Tibial nerve (tissue), 4 donors: ENCODE results near the gene SPTY2D1. TPM values are rescaled to one million over a fixed set of nuclear protein-coding genes. Genes with fewer than 3 reads are reported as not detected.
"Not testable (repeated sequence)": the region's sequence is repeated elsewhere in the genome, so short reads cannot be mapped to it uniquely, and the experiment has no call there.

Source experiments
- DNase-seq, 2 donors: peaks; one replicate each; pipeline ENCODE4 v3.0.0-alpha.2; 2019; ENCODE audit warnings: low spot score in 2 of 2
- H3K27ac ChIP-seq, 4 donors: fragments of 200-600 bp; sonication (generic) in 3 of 4; one replicate each; pipeline ENCODE4 v1.5.1; 2017 to 2019; ENCODE audit warnings: mild to moderate bottlenecking in 1 of 4
- H3K27me3 ChIP-seq, 2 donors: fragments of 200-600 bp; sonication (generic) in 1 of 2; one replicate each; pipeline versions ENCODE4 v1.5.1 to v1.6.0; 2017 to 2019
- H3K36me3 ChIP-seq, 3 donors: fragments of 200-600 bp; sonication (generic); one replicate each; pipeline ENCODE4 v1.5.1; 2018 to 2019
- H3K4me1 ChIP-seq, 4 donors: fragments of 200-600 bp; sonication (generic) in 3 of 4; one replicate each; pipeline ENCODE4 v1.5.1; 2017 to 2019
- H3K4me3 ChIP-seq, 4 donors: fragments of 200-600 bp; sonication (generic) in 3 of 4; one replicate each; pipeline ENCODE4 v1.5.1; 2017 to 2019; ENCODE audit warnings: mild to moderate bottlenecking in 1 of 4, moderate library complexity in 1 of 4
- H3K9me3 ChIP-seq, 4 donors: fragments of 200-600 bp; sonication (generic) in 3 of 4; one replicate each; pipeline ENCODE4 v1.5.1; 2017 to 2019
- CTCF ChIP-seq, 5 experiments: fragments of 200-600 bp in 3 of 5; fragments of 450-650 bp in 2 of 5; sonication (generic) in 3 of 5; IDR thresholded peaks; one replicate each; pipeline ENCODE4 v1.5.1; 2016 to 2019; ENCODE audit warnings: antibody characterized with exemption in 5 of 5, mild to moderate bottlenecking in 3 of 5, moderate library complexity in 2 of 5
- EP300 ChIP-seq, 2 donors: sonication (generic); formaldehyde crosslinking; IDR thresholded peaks; one replicate each; pipeline ENCODE4 v1.6.1; 2017; ENCODE audit warnings: antibody characterized with exemption in 2 of 2, mild to moderate bottlenecking in 1 of 2
- POLR2A ChIP-seq, 2 donors: fragments of 450-650 bp; IDR thresholded peaks; one replicate each; pipeline ENCODE4 v1.6.1; 2017; ENCODE audit warnings: antibody characterized with exemption in 2 of 2, mild to moderate bottlenecking in 2 of 2, moderate library complexity in 2 of 2
- WGBS, 2 donors: methylation state at CpG; one replicate each; pipeline ENCODE4 v1.1.5; 2018; 5-methylcytosine and 5-hydroxymethylcytosine counted together
- total RNA-seq, 4 donors: library from RNA; depleted of rRNA; stranded (reverse); fragments of >200 nt; gene quantifications; one replicate each; pipeline ENCODE4 v1.1.0, GENCODE V29; 2016

Gene SPTY2D1
- 10 to 100 TPM; 12.3 to 24.3 (median 16.9) TPM for total RNA-seq

- H3K4me3 ChIP-seq, result peak within 1 kb of the TSS; percentile 43 to 93 (median 74)
- no peaks in the 10 kb centered on the region for H3K27me3 ChIP-seq
- peaks cover 0 to 26% (median 7%) of the 10 kb centered on the region in 4 donors for H3K4me1 ChIP-seq
- peak; percentile 98 to 99 for DNase-seq
- H3K27ac ChIP-seq, result peak within 1 kb of the TSS; percentile 87 to 98 (median 97)
- no peaks in the 10 kb centered on the region for H3K36me3 ChIP-seq
- WGBS, 2 donors, result 0 to 1% methylated on average over 43 to 58 of the region's 60 CpGs
- TF ChIP-seq CTCF (IDR thresholded peaks at IDR 0.05) (peak in 3 of 5 experiments; percentile 8 to 60 (median 31)), POLR2A (IDR thresholded peaks at IDR 0.05) (peak; percentile 87 to 94), EP300 (IDR thresholded peaks at IDR 0.05) (peak; percentile 92 to 96)
- no peaks in the 10 kb centered on the region for H3K9me3 ChIP-seq
Measured at GRCh38 chr11:18634140-18635032, at the start of gene SPTY2D1. SPTY2D1 (minus strand) TSS chr11:18634342; CDS start chr11:18634257, 85 bp downstream.

GRCh38 chr11:18682466-18682865 is 48.3 kb upstream of the SPTY2D1 start:
- Histone ChIP-seq H3K27me3 (no peaks in the 10 kb centered on the region), H3K4me1 (no peaks in the 10 kb centered on the region), H3K9me3 (no peaks in the 10 kb centered on the region), H3K27ac (no peak overlapping the region), H3K4me3 (no peak overlapping the region), H3K36me3 (no peaks in the 10 kb centered on the region)
- DNase-seq, result no peak
- no peak for TF ChIP-seq CTCF (IDR thresholded peaks at IDR 0.05)
- no peak for TF ChIP-seq EP300 (IDR thresholded peaks at IDR 0.05)
- TF ChIP-seq POLR2A (IDR thresholded peaks at IDR 0.05), result no peak
- WGBS, 2 donors, result 92 to 96% methylated on average over 3 of the region's 3 CpGs

GRCh38 chr11:18681949-18682348 is 47.8 kb upstream of the SPTY2D1 start:
- not testable (repeated sequence) for H3K36me3 ChIP-seq, DNase-seq, H3K4me3 ChIP-seq, H3K27ac ChIP-seq, H3K4me1 ChIP-seq, H3K27me3 ChIP-seq, H3K9me3 ChIP-seq
- 90 to 94% methylated on average over 1 of the region's 1 CpG for WGBS, 2 donors

GRCh38 chr11:18677560-18677959 is 43.4 kb upstream of the SPTY2D1 start:
- Histone ChIP-seq H3K36me3 (no peaks in the 10 kb centered on the region), H3K27me3 (no peaks in the 10 kb centered on the region), H3K27ac (no peak overlapping the region), H3K4me1 (no peaks in the 10 kb centered on the region), H3K9me3 (no peaks in the 10 kb centered on the region), H3K4me3 (no peak overlapping the region)
- WGBS, 2 donors, result 81 to 92% methylated on average over 3 of the region's 3 CpGs
- DNase-seq, result no peak
- TF ChIP-seq POLR2A (IDR thresholded peaks at IDR 0.05) (no peak), CTCF (IDR thresholded peaks at IDR 0.05) (no peak), EP300 (IDR thresholded peaks at IDR 0.05) (no peak)

- Histone ChIP-seq H3K4me1 (no peaks in the 10 kb centered on the region), H3K36me3 (no peaks in the 10 kb centered on the region), H3K27me3 (no peaks in the 10 kb centered on the region), H3K9me3 (no peaks in the 10 kb centered on the region), H3K4me3 (no peak overlapping the region), H3K27ac (no peak overlapping the region)
- WGBS, 2 donors, result 68 to 77% methylated on average over 4 of the region's 4 CpGs
- TF ChIP-seq EP300 (IDR thresholded peaks at IDR 0.05) (no peak), POLR2A (IDR thresholded peaks at IDR 0.05) (no peak), CTCF (IDR thresholded peaks at IDR 0.05) (no peak)
- no peak for DNase-seq
Measured at GRCh38 chr11:18676803-18677202, 42.7 kb upstream of the SPTY2D1 start.

GRCh38 chr11:18672209-18672608 is 38.1 kb upstream of the SPTY2D1 start:
- H3K36me3 ChIP-seq, H3K4me3 ChIP-seq, H3K27me3 ChIP-seq, H3K27ac ChIP-seq, DNase-seq, H3K9me3 ChIP-seq, H3K4me1 ChIP-seq: not testable (repeated sequence)
- 75 to 81% methylated on average over 7 of the region's 7 CpGs for WGBS, 2 donors
